Skeletal muscle tissue (tissue), 4 donors: Measurements from ENCODE around the gene KCND3. TPM values are rescaled to one million over a fixed set of nuclear protein-coding genes. Genes with fewer than 3 reads are reported as not detected.

ENCODE experiments used
- H3K27ac ChIP-seq: one replicate; pipeline ENCODE4 v1.7.0; 2013; ENCODE audit warnings: mild to moderate bottlenecking, low read depth, low read length, inconsistent platforms
- H3K27me3 ChIP-seq, 3 donors: one replicate each; pipeline ENCODE4 v1.7.0; 2013; ENCODE audit warnings: low read length in 3 of 3; ENCODE audit not compliant: control insufficient read depth in 3 of 3, insufficient read depth in 3 of 3
- H3K36me3 ChIP-seq, 3 donors: one replicate each; pipeline ENCODE4 v1.7.0; 2013; ENCODE audit warnings: low read length in 3 of 3; ENCODE audit not compliant: control insufficient read depth in 3 of 3, insufficient read depth in 3 of 3
- H3K4me1 ChIP-seq, 3 donors: one replicate each; pipeline ENCODE4 v1.7.0; 2013; ENCODE audit warnings: low read length in 3 of 3, mild to moderate bottlenecking in 3 of 3; ENCODE audit not compliant: control insufficient read depth in 3 of 3, insufficient read depth in 3 of 3
- H3K4me3 ChIP-seq, 3 donors: one replicate each; pipeline ENCODE4 v1.7.0; 2013; ENCODE audit warnings: low read length in 3 of 3
- H3K9ac ChIP-seq, 3 donors: one replicate each; pipeline ENCODE4 v1.7.0; 2013; ENCODE audit warnings: low read length in 3 of 3, mild to moderate bottlenecking in 3 of 3, moderate library complexity in 2 of 3, low read depth in 1 of 3
- H3K9me3 ChIP-seq, 3 donors: one replicate each; pipeline ENCODE4 v1.7.0; 2013; ENCODE audit warnings: low read length in 3 of 3; ENCODE audit not compliant: control insufficient read depth in 3 of 3
- total RNA-seq: library from RNA; depleted of rRNA; stranded (reverse); fragments of >200 nt; gene quantifications from one replicate; pipeline ENCODE4 v1.2.3, GENCODE V29; 2014
- donor health status: Osteomylitis.

The KCND3 gene
- total RNA-seq, 1 donor from 2014 or later: 1.0 TPM

DNA sequence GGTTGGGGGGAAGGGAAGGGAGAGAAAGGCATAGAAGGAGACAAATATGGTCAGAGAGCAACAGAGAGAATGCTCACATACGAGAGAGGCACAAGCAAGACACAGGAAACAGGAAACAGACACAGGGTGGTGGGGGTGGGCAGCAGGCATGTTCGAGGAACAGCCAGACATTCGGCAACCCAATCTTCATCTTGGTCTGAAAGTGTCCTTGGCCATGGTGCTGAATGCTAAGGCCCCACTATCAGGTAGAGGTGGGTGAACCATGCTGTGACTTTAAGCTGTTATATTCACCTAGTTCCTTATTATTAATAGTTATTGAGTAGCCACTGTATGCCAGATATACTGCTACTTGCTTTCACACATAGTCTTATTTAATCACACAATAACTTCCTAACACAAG, 124.6 kb downstream of the KCND3 start:
- Histone ChIP-seq H3K36me3 (no peaks in the 10 kb centered on the region), H3K9me3 (no peaks in the 10 kb centered on the region), H3K4me1 (peaks cover 0 to 4% (median 0%) of the 10 kb centered on the region in 3 donors), H3K9ac (no peak overlapping the region), H3K4me3 (no peak overlapping the region), H3K27me3 (peaks cover 0 to 2% (median 0%) of the 10 kb centered on the region in 3 donors), H3K27ac (no peak overlapping the region)

DNA sequence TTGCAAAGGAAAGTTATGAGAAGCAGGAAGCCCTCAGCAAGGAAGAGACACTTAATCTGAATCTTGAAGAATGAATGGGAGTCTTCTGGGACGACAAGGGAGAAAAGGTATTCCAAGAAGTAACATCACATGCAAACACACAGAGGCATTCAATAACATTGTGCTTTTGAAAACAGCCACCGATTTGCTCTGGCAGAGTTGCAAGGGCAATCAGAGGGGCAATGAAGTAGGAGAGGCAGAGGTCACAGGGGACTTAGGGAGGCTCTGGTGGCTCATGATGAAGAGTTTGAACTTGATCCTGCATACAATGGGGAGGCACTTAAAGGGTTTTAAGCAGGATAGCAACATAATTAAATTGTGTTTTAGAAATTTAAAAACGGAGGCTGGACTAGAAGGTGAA, 126.1 kb downstream of the KCND3 start:
- Histone ChIP-seq H3K9me3 (no peaks in the 10 kb centered on the region), H3K27me3 (peaks cover 0 to 2% (median 0%) of the 10 kb centered on the region in 3 donors), H3K4me1 (peaks cover 0 to 4% (median 0%) of the 10 kb centered on the region in 3 donors), H3K9ac (no peak overlapping the region), H3K4me3 (no peak overlapping the region), H3K27ac (no peak overlapping the region), H3K36me3 (no peaks in the 10 kb centered on the region)

- no peaks in the 10 kb centered on the region for H3K9me3 ChIP-seq
Measured at GRCh38 chr1:111862599-111862998, 126.9 kb downstream of the KCND3 start.

DNA sequence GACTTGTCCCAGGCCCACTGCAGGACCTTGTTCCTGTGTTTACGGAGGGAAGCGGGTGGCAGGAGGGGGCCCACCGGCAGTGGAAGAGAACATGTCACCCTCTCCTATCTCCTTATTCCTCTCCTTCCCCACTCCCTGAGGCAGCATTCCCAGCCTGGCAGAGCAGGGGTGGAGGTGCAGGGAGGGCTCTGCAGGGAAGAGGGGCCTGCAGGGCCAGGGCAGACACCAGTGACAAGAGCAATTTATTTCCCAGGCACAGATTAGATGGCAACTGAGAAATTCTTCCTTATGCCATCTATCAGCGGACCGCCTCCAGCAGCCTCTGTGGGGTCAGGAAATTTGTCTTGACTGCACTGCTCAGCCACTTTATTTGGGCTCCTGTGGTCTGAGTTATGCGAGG, 127.9 kb downstream of the KCND3 start:
- Histone ChIP-seq H3K27me3 (peaks cover 0 to 4% (median 0%) of the 10 kb centered on the region in 3 donors), H3K4me3 (no peak overlapping the region), H3K27ac (no peak overlapping the region), H3K4me1 (peaks cover 0 to 4% (median 0%) of the 10 kb centered on the region in 3 donors), H3K9ac (no peak overlapping the region), H3K36me3 (no peaks in the 10 kb centered on the region), H3K9me3 (no peaks in the 10 kb centered on the region)

More at GRCh38 chr1:111862599-111862998, 126.9 kb downstream of the KCND3 start:
- H3K4me3 ChIP-seq: no peak overlapping the region
- no peaks in the 10 kb centered on the region for H3K36me3 ChIP-seq
- peaks cover 0 to 2% (median 0%) of the 10 kb centered on the region in 3 donors for H3K27me3 ChIP-seq
- H3K9ac ChIP-seq: no peak overlapping the region
- no peak overlapping the region for H3K27ac ChIP-seq
- peaks cover 0 to 4% (median 0%) of the 10 kb centered on the region in 3 donors for H3K4me1 ChIP-seq

- Histone ChIP-seq H3K27ac (no peak overlapping the region), H3K4me1 (no peaks in the 10 kb centered on the region), H3K4me3 (no peak overlapping the region), H3K9ac (no peak overlapping the region), H3K9me3 (no peaks in the 10 kb centered on the region), H3K27me3 (peaks cover 0 to 8% (median 0%) of the 10 kb centered on the region in 3 donors), H3K36me3 (no peaks in the 10 kb centered on the region)
Measured at GRCh38 chr1:111857194-111857651, 132.2 kb downstream of the KCND3 start.

GRCh38 chr1:111856411-111857185, 132.9 kb downstream of the KCND3 start:
- Histone ChIP-seq H3K36me3 (no peaks in the 10 kb centered on the region), H3K9ac (no peak overlapping the region), H3K27me3 (peaks cover 0 to 8% (median 0%) of the 10 kb centered on the region in 3 donors), H3K4me3 (no peak overlapping the region), H3K9me3 (no peaks in the 10 kb centered on the region), H3K27ac (no peak overlapping the region), H3K4me1 (no peaks in the 10 kb centered on the region)

GRCh38 chr1:111855260-111855659, 134.2 kb downstream of the KCND3 start:
- Histone ChIP-seq H3K9me3 (no peaks in the 10 kb centered on the region), H3K9ac (no peak overlapping the region), H3K27me3 (peaks cover 0 to 11% (median 0%) of the 10 kb centered on the region in 3 donors), H3K4me1 (peaks cover 0 to 5% (median 0%) of the 10 kb centered on the region in 3 donors), H3K27ac (no peak overlapping the region), H3K4me3 (no peak overlapping the region), H3K36me3 (no peaks in the 10 kb centered on the region)

- Histone ChIP-seq H3K27ac (no peak overlapping the region), H3K27me3 (peaks cover 0 to 14% (median 0%) of the 10 kb centered on the region in 3 donors), H3K36me3 (no peaks in the 10 kb centered on the region), H3K4me1 (peaks cover 0 to 7% (median 0%) of the 10 kb centered on the region in 3 donors), H3K9ac (no peak overlapping the region), H3K4me3 (no peak overlapping the region), H3K9me3 (no peaks in the 10 kb centered on the region)
Measured at GRCh38 chr1:111852261-111852721, 137.2 kb downstream of the KCND3 start.

DNA sequence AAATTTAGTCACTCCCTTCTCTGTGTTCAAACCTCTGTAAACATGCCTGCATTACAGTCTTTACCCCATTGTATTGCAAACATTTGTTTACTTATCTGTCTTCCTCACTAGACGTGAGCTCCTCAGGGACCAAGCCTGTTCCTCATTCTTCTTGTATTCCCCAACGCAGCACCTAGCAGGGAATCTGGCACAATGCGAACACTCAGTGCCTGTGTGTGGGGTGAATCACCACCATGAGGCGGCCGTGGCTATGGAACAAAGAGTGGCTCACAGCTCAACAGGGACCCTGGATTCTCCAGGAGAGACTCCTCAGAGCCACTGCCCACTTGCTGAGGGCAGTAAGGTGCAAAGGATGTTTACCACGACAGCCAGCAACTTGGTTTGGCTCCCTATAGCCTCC, 137.9 kb downstream of the KCND3 start:
- no peak overlapping the region for H3K27ac ChIP-seq
- H3K4me1 ChIP-seq: peaks cover 0 to 7% (median under 1%) of the 10 kb centered on the region in 3 donors
- H3K36me3 ChIP-seq: no peaks in the 10 kb centered on the region
- no peak overlapping the region for H3K4me3 ChIP-seq
- no peak overlapping the region for H3K9ac ChIP-seq
- H3K27me3 ChIP-seq: peaks cover 0 to 11% (median 0%) of the 10 kb centered on the region in 3 donors
- no peaks in the 10 kb centered on the region for H3K9me3 ChIP-seq

DNA sequence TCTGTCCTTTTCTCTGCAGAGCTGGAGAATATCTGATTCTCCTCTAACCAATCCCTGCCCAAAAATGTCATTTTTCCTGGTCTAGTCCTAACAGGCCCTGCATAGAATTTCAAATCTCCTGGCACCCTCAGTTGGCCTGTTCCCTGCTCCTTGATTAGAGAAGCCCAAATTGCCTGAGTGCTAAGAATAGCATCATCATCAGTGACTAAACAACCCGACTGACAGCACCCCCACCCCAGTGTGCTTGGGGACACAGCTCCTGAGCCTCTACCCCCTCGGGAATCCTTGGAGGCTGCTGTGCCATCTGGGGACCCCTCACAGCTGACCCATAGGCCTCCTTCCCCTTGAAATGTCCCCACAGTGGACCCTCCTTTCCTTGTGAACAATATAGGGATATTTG, 139.4 kb downstream of the KCND3 start:
- Histone ChIP-seq H3K4me3 (no peak overlapping the region), H3K27me3 (peaks cover 0 to 9% (median 0%) of the 10 kb centered on the region in 3 donors), H3K4me1 (peaks cover 0 to 7% (median 4%) of the 10 kb centered on the region in 3 donors), H3K27ac (no peak overlapping the region), H3K9me3 (no peaks in the 10 kb centered on the region), H3K9ac (no peak overlapping the region), H3K36me3 (no peaks in the 10 kb centered on the region)
